K562 (cell line): ENCODE data around the gene GRXCR2. TPM values are rescaled to one million over a fixed set of nuclear protein-coding genes. Genes with fewer than 3 reads are reported as not detected.

Source experiments
- ARID3A ChIP-seq: IDR thresholded peaks from 2 replicates; pipeline ENCODE4 v1.6.1; 2012; ENCODE audit warnings: low read depth, low read length, improper control_type of control experiment, borderline replicate concordance
- BMI1 ChIP-seq: fragments of 150-350 bp; IDR thresholded peaks from 2 replicates; pipeline ENCODE4 v1.6.1; 2014; ENCODE audit warnings: low read length
- CBX2 ChIP-seq: fragments of 200-600 bp; sonication (generic); IDR thresholded peaks from one replicate; pipeline ENCODE4 v1.6.1; 2012; ENCODE audit warnings: mild to moderate bottlenecking, low read length, inconsistent platforms; ENCODE audit not compliant: insufficient read depth, poor library complexity, severe bottlenecking
- EHMT2 ChIP-seq: fragments of 450-650 bp; IDR thresholded peaks from 2 replicates; pipeline ENCODE4 v1.6.1; 2018; ENCODE audit warnings: antibody characterized with exemption
- FOSL1 ChIP-seq: fragments of 200-800 bp; sonication (Bioruptor generic); conservative IDR thresholded peaks from 2 replicates; pipeline ENCODE4 v1.6.1; 2016; ENCODE audit warnings: missing genetic modification characterization, missing compliant biosample characterization
- GTF2E2 ChIP-seq: fragments of 200-800 bp; sonication (Bioruptor generic); IDR thresholded peaks from 2 replicates; pipeline ENCODE4 v1.6.1; 2016; ENCODE audit warnings: missing genetic modification characterization, missing compliant biosample characterization
- HEY1 ChIP-seq: fragments of 250-450 bp; sonication (Bioruptor Pico); IDR thresholded peaks from 2 replicates; pipeline ENCODE4 v1.5.0; 2020; ENCODE audit warnings: mild to moderate bottlenecking, moderate library complexity, borderline replicate concordance
- JUNB ChIP-seq: fragments of 450-650 bp; formaldehyde crosslinking; conservative IDR thresholded peaks from 2 replicates; pipeline ENCODE4 v1.4.0; 2020; ENCODE audit warnings: mild to moderate bottlenecking
- KLF16 ChIP-seq: IDR thresholded peaks from 2 replicates; pipeline ENCODE4 v1.6.1; 2016; ENCODE audit warnings: antibody characterized with exemption
- L3MBTL2 ChIP-seq: fragments of 450-650 bp; IDR thresholded peaks from 2 replicates; pipeline ENCODE4 v1.6.1; 2016; ENCODE audit warnings: mild to moderate bottlenecking, moderate library complexity
- LCOR ChIP-seq: sonication (generic); formaldehyde crosslinking; IDR thresholded peaks from 2 replicates; pipeline ENCODE4 v1.8.0; 2022; ENCODE audit warnings: mild to moderate bottlenecking, missing genetic modification reagents
- LEF1 ChIP-seq: fragments of 450-650 bp; IDR thresholded peaks from 2 replicates; pipeline ENCODE4 v1.6.1; 2016; ENCODE audit warnings: mild to moderate bottlenecking
- MAZ ChIP-seq, 2 experiments: fragments of 450-650 bp in 1 of 2; sonication (generic) in 1 of 2; formaldehyde crosslinking; IDR thresholded peaks in 1 of 2; conservative IDR thresholded peaks in 1 of 2; 2 replicates each; pipeline versions ENCODE4 v1.4.0 to v1.5.0; 2020; ENCODE audit warnings: mild to moderate bottlenecking in 1 of 2, missing genetic modification reagents in 1 of 2
- NBN ChIP-seq: fragments of 450-650 bp; IDR thresholded peaks from 2 replicates; pipeline ENCODE4 v1.6.1; 2016; ENCODE audit warnings: low read depth, mild to moderate bottlenecking
- NCOA2 ChIP-seq, 2 experiments: fragments of 450-650 bp; IDR thresholded peaks; 2 replicates each; pipeline ENCODE4 v1.6.1; 2018; ENCODE audit warnings: mild to moderate bottlenecking in 2 of 2, moderate library complexity in 1 of 2; ENCODE audit not compliant: partially characterized antibody in 2 of 2
- PML ChIP-seq: IDR thresholded peaks from 2 replicates; pipeline ENCODE4 v1.6.1; 2012; ENCODE audit warnings: low read length, inconsistent platforms
- POLR2A ChIP-seq: fragments of 450-650 bp; conservative IDR thresholded peaks from 2 replicates; pipeline ENCODE4 v1.6.1; 2016
- POLR2G ChIP-seq: fragments of 200-400 bp; formaldehyde crosslinking; IDR thresholded peaks from 2 replicates; pipeline ENCODE4 v1.6.1; 2017; ENCODE audit warnings: low read depth, mild to moderate bottlenecking, antibody characterized with exemption, low read length, moderate library complexity
- SMAD3 ChIP-seq: fragments of 450-650 bp; formaldehyde crosslinking; conservative IDR thresholded peaks from 2 replicates; pipeline ENCODE4 v1.4.0; 2020; ENCODE audit warnings: mild to moderate bottlenecking
- SMAD4 ChIP-seq: fragments of 250-450 bp; sonication (Bioruptor Pico); conservative IDR thresholded peaks from 2 replicates; pipeline ENCODE4 v1.8.0; 2021; ENCODE audit warnings: inconsistent platforms, mild to moderate bottlenecking, moderate library complexity
- SOX6 ChIP-seq: fragments of 450-650 bp; IDR thresholded peaks from 2 replicates; pipeline ENCODE4 v1.6.1; 2014; ENCODE audit warnings: mild to moderate bottlenecking
- XRCC5 ChIP-seq: fragments of 200-400 bp; formaldehyde crosslinking; IDR thresholded peaks from 2 replicates; pipeline ENCODE4 v1.6.1; 2017; ENCODE audit warnings: low read depth, mild to moderate bottlenecking, low read length
- YY1 ChIP-seq, 3 experiments: IDR thresholded peaks; 2 replicates each; pipeline ENCODE4 v1.6.1; 2011; ENCODE audit warnings: low read length in 2 of 3, mild to moderate bottlenecking in 2 of 3, moderate library complexity in 2 of 3, borderline replicate concordance in 1 of 3, control low read depth in 1 of 3, low read depth in 1 of 3; ENCODE audit not compliant: insufficient read depth in 3 of 3, insufficient replicate concordance in 2 of 3, control insufficient read depth in 1 of 3, insufficient read length in 1 of 3; ENCODE audit errors: extremely low read depth in 1 of 3
- ZBTB34 ChIP-seq: fragments of 250-450 bp; sonication (Bioruptor Pico); IDR thresholded peaks from 2 replicates; pipeline ENCODE4 v1.8.0; 2021; ENCODE audit warnings: mild to moderate bottlenecking, moderate library complexity
- ZNF766 ChIP-seq: fragments of 200-800 bp; sonication (Bioruptor generic); conservative IDR thresholded peaks from 2 replicates; pipeline ENCODE4 v1.6.1; 2016; ENCODE audit warnings: missing genetic modification characterization, missing compliant biosample characterization
- ZSCAN32 ChIP-seq: fragments of 450-650 bp; formaldehyde crosslinking; IDR thresholded peaks from 2 replicates; pipeline ENCODE4 v1.4.0; 2020; ENCODE audit warnings: mild to moderate bottlenecking, moderate library complexity
- polyA plus RNA-seq, 8 experiments: library from polyadenylated mRNA; depleted of rRNA in 4 of 8; stranded (reverse) in 5 of 8; unstranded in 3 of 8; fragments of >200 nt; fragmentation: Nextera tagmentation in 2 of 8; fragmentation: Illumina TruSeq in 1 of 8; extraction: Ambion mirVana in 2 of 8; extraction: Trizol in 1 of 8; gene quantifications; 2 replicates each; pipeline versions ENCODE4 v1.2.1 to v1.2.3, GENCODE V29; 2011 to 2014; ENCODE audit warnings: inconsistent platforms in 1 of 8, missing spikeins in 1 of 8
- total RNA-seq, 7 experiments: library from RNA; depleted of rRNA in 6 of 7; stranded (reverse); fragments of >200 nt in 6 of 7; fragmentation: Illumina TruSeq in 2 of 7; extraction: Trizol in 2 of 7; gene quantifications; 2 replicates each; pipeline versions ENCODE4 v1.2.1 to v1.2.3, GENCODE V29; 2011 to 2021; ENCODE audit warnings: low replicate concordance in 1 of 7

Gene GRXCR2
- total and polyA plus RNA-seq, 9 of the 15 experiments (the other 6 are each of a cell fraction or from before 2014, with no cell fraction given) = not detected

GRCh38 chr5:145854651-145855258 is 18.1 kb downstream of the GRXCR2 start (continued):
- no peak for TF ChIP-seq ZBTB34
- TF ChIP-seq LCOR (CRISPR knock-in tag) = peak; percentile 93
- TF ChIP-seq EHMT2 = peak; percentile 96
- TF ChIP-seq SMAD4 (CRISPR knock-in tag) = peak; percentile 86
- peak; percentile 47; the same call in 1 of the 2 replicates for TF ChIP-seq SMAD3 (CRISPR knock-in tag)
- peak; percentile 76; the same call in 1 of the 2 replicates for TF ChIP-seq GTF2E2 (tag)
- peak; percentile 96 for TF ChIP-seq PML
- peak in 1 of 2 experiments; percentile 34 for TF ChIP-seq NCOA2 (IDR thresholded peaks at IDR 0.05; ENCODE audit: partially characterized antibody in 2 of 2)
- peak; percentile 96 for TF ChIP-seq NBN
- peak; percentile 67 for TF ChIP-seq L3MBTL2
- TF ChIP-seq MAZ (CRISPR knock-in tag; conservative IDR thresholded peaks at IDR 0.05 in 1 of 2, IDR thresholded peaks at IDR 0.05 in 1 of 2) = peak; percentile 55 to 80; a peak in 3 of 4 replicates
- peak; percentile 99 for TF ChIP-seq LEF1
- TF ChIP-seq KLF16 = peak; percentile 93
- TF ChIP-seq YY1 (IDR thresholded peaks at IDR 0.05; ENCODE audit: borderline replicate concordance in 1 of 3, control insufficient read depth in 1 of 3, extremely low read depth in 1 of 3, insufficient read depth in 3 of 3, insufficient read length in 1 of 3, insufficient replicate concordance in 2 of 3, low read depth in 1 of 3, low read length in 2 of 3) = peak in 1 of 3 experiments; percentile 51
- TF ChIP-seq POLR2A = peak; percentile 68; the same call in 1 of the 2 replicates
- 0 out of 2 replicates have a peak, but pooled peaks have one; percentile 3 for TF ChIP-seq HEY1 (CRISPR knock-in tag)
- TF ChIP-seq POLR2G = 0 out of 2 replicates have a peak, but pooled peaks have one; percentile 16
- 0 out of 2 replicates have a peak, but pooled peaks have one; percentile 40 for TF ChIP-seq XRCC5
- peak; percentile 95 for TF ChIP-seq SOX6
- peak; percentile 68; the same call in 1 of the 2 replicates for TF ChIP-seq ARID3A
- no peak for TF ChIP-seq BMI1
- peak; percentile 99 for TF ChIP-seq FOSL1
- TF ChIP-seq JUNB (CRISPR knock-in tag) = peak; percentile 75
- TF ChIP-seq ZSCAN32 (CRISPR knock-in tag) = peak; percentile 23; the same call in 1 of the 2 replicates
- TF ChIP-seq ZNF766 (CRISPR knock-in tag) = peak; percentile 78
- no peak for TF ChIP-seq CBX2
